IMR-90 (cell line): Measurements from ENCODE around the gene FAM193B. TPM values are rescaled to one million over a fixed set of nuclear protein-coding genes. Genes with fewer than 3 reads are reported as not detected.
A peak's percentile ranks its signal among the peaks of the same experiment; 100 is the strongest.

Experiments
- ATAC-seq: fragments of 200-7000 bp; cut with Tn5 transposase; 2 replicates; pipeline ENCODE4 v1.9.1; 2020; ENCODE audit warnings: low read depth, mild to moderate bottlenecking, moderate library complexity
- BruUV-seq: library from RNA; stranded (reverse); fragments of 400-500 nt; replicated peaks from 2 replicates; lab custom pipeline; 2021; lab: Mats Ljungman, UMichigan
- CTCF ChIA-PET: fragments of 300-600 bp; formaldehyde crosslinking; extraction: SDS; loops from one replicate; lab custom pipeline; 2021; ENCODE audit warnings: antibody characterized with exemption; lab: Yijun Ruan, JAX
- POLR2A ChIA-PET: fragments of 300-600 bp; sonication (Branson Sonifier 250); formaldehyde crosslinking; loops from one replicate; lab custom pipeline; 2022; ENCODE audit warnings: antibody characterized with exemption; ENCODE audit not compliant: unreplicated experiment; lab: Charles Lee
- DNase-seq: peaks from one replicate; pipeline ENCODE4 v3.0.0; 2013
- H2AFZ ChIP-seq: replicated peaks from 2 replicates; pipeline ENCODE3; 2013; ENCODE audit warnings: low read length, mild to moderate bottlenecking; ENCODE audit not compliant: poor library complexity
- H2AK5ac ChIP-seq: 2 replicates; pipeline ENCODE4 v1.6.1; 2013; ENCODE audit warnings: low read depth, low read length, inconsistent platforms
- H2AK9ac ChIP-seq: replicated peaks from 2 replicates; pipeline ENCODE3; 2013; ENCODE audit warnings: mild to moderate bottlenecking, low read depth, low read length, moderate library complexity; ENCODE audit not compliant: poor library complexity
- H2BK120ac ChIP-seq: 2 replicates; pipeline ENCODE4 v1.6.1; 2013; ENCODE audit warnings: low read depth, low read length, inconsistent platforms
- H2BK15ac ChIP-seq: 3 replicates; pipeline ENCODE4 v1.6.1; 2013; ENCODE audit warnings: low read depth, low read length, inconsistent platforms
- H2BK20ac ChIP-seq: 2 replicates; pipeline ENCODE4 v1.6.1; 2013; ENCODE audit warnings: low read depth, mild to moderate bottlenecking, inconsistent platforms, low read length, moderate library complexity
- H2BK5ac ChIP-seq: 2 replicates; pipeline ENCODE4 v1.6.1; 2013; ENCODE audit warnings: mild to moderate bottlenecking, low read depth, low read length, inconsistent platforms; ENCODE audit not compliant: poor library complexity, severe bottlenecking
- H3K14ac ChIP-seq: replicated peaks from 2 replicates; pipeline ENCODE4 v1.6.1; 2013; ENCODE audit warnings: low read depth, low read length, inconsistent platforms
- H3K18ac ChIP-seq: 2 replicates; pipeline ENCODE4 v1.6.1; 2013; ENCODE audit warnings: low read depth, low read length, control low read depth
- H3K23ac ChIP-seq: 2 replicates; pipeline ENCODE4 v1.6.1; 2013; ENCODE audit warnings: low read depth, low read length, inconsistent platforms
- H3K27ac ChIP-seq: 2 replicates; pipeline ENCODE4 v1.5.1; 2013; ENCODE audit warnings: mild to moderate bottlenecking, control low read depth, low read length; ENCODE audit not compliant: insufficient read depth
- H3K27me3 ChIP-seq: 2 replicates; pipeline ENCODE4 v1.6.1; 2013; ENCODE audit warnings: low read length; ENCODE audit not compliant: control insufficient read depth, insufficient read depth
- H3K36me3 ChIP-seq: 2 replicates; pipeline ENCODE4 v1.6.1; 2013; ENCODE audit warnings: low read length, mixed read lengths; ENCODE audit not compliant: control insufficient read depth, insufficient read depth
- H3K4ac ChIP-seq: 2 replicates; pipeline ENCODE4 v1.6.1; 2013; ENCODE audit warnings: low read depth, low read length, inconsistent platforms
- H3K4me1 ChIP-seq: 2 replicates; pipeline ENCODE4 v1.6.1; 2013; ENCODE audit warnings: low read length, mixed read lengths; ENCODE audit not compliant: control insufficient read depth, insufficient read depth
- H3K4me2 ChIP-seq: 2 replicates; pipeline ENCODE4 v1.6.1; 2013; ENCODE audit warnings: low read depth, mild to moderate bottlenecking, control low read depth, low read length, moderate library complexity
- H3K4me3 ChIP-seq: 2 replicates; pipeline ENCODE4 v1.5.1; 2013; ENCODE audit warnings: low read depth, mild to moderate bottlenecking, control low read depth, low read length, moderate library complexity; ENCODE audit not compliant: insufficient read depth
- H3K56ac ChIP-seq: 2 replicates; pipeline ENCODE4 v1.6.1; 2013; ENCODE audit warnings: low read length, inconsistent platforms; ENCODE audit not compliant: insufficient read depth; ENCODE audit errors: extremely low read depth
- H3K79me1 ChIP-seq, 2 experiments: 2 replicates each; pipeline ENCODE4 v1.6.1; 2013; ENCODE audit warnings: low read length in 2 of 2, inconsistent platforms in 1 of 2, low read depth in 1 of 2
- H3K9ac ChIP-seq: 2 replicates; pipeline ENCODE4 v1.6.1; 2013; ENCODE audit warnings: low read depth, low read length, control low read depth
- H3K9me1 ChIP-seq: 2 replicates; pipeline ENCODE4 v1.6.1; 2013; ENCODE audit warnings: low read length, inconsistent platforms; ENCODE audit not compliant: insufficient read depth
- H3K9me3 ChIP-seq: 2 replicates; pipeline ENCODE4 v1.6.1; 2013; ENCODE audit warnings: low read length; ENCODE audit not compliant: control insufficient read depth, insufficient read depth
- H4K20me1 ChIP-seq: 2 replicates; pipeline ENCODE4 v1.6.1; 2013; ENCODE audit warnings: low read length, inconsistent platforms; ENCODE audit not compliant: insufficient read depth
- H4K5ac ChIP-seq: 2 replicates; pipeline ENCODE4 v1.6.1; 2013; ENCODE audit warnings: mild to moderate bottlenecking, low read depth, low read length, control low read depth
- H4K8ac ChIP-seq, 2 experiments: 2 replicates each; pipeline ENCODE4 v1.6.1; 2013; ENCODE audit warnings: low read depth in 2 of 2, low read length in 2 of 2, control low read depth in 1 of 2, inconsistent platforms in 1 of 2
- H4K91ac ChIP-seq: 2 replicates; pipeline ENCODE4 v1.6.1; 2013; ENCODE audit warnings: low read depth, low read length, inconsistent platforms; ENCODE audit not compliant: insufficient read depth
- CHD1 ChIP-seq: IDR thresholded peaks from 2 replicates; pipeline ENCODE4 v1.6.1; 2012; ENCODE audit warnings: low read depth, low read length, improper control_type of control experiment
- FOS ChIP-seq: fragments of 150-350 bp; IDR thresholded peaks from 2 replicates; pipeline ENCODE4 v1.6.1; 2016; ENCODE audit warnings: low read depth, low read length
- MAFK ChIP-seq: IDR thresholded peaks from 2 replicates; pipeline ENCODE4 v1.6.1; 2012; ENCODE audit warnings: low read depth, low read length, improper control_type of control experiment
- MAZ ChIP-seq: IDR thresholded peaks from 2 replicates; pipeline ENCODE4 v1.6.1; 2012; ENCODE audit warnings: low read depth, mild to moderate bottlenecking, low read length, improper control_type of control experiment, moderate library complexity, borderline replicate concordance
- NFE2L2 ChIP-seq: fragments of 150-350 bp; IDR thresholded peaks from 2 replicates; pipeline ENCODE4 v1.6.1; 2016; ENCODE audit warnings: low read depth, mild to moderate bottlenecking, low read length
- POLR2A ChIP-seq: IDR thresholded peaks from 2 replicates; pipeline ENCODE4 v1.6.1; 2012; ENCODE audit warnings: mild to moderate bottlenecking, low read depth, low read length
- RAD21 ChIP-seq: IDR thresholded peaks from 2 replicates; pipeline ENCODE4 v1.6.1; 2012; ENCODE audit warnings: low read length, improper control_type of control experiment
- RCOR1 ChIP-seq: IDR thresholded peaks from 2 replicates; pipeline ENCODE4 v1.6.1; 2012; ENCODE audit warnings: mild to moderate bottlenecking, low read length, improper control_type of control experiment; ENCODE audit not compliant: insufficient replicate concordance
- RFX5 ChIP-seq: IDR thresholded peaks from 2 replicates; pipeline ENCODE4 v1.8.0; 2012; ENCODE audit warnings: low read depth, mild to moderate bottlenecking, low read length, moderate library complexity
- SMC3 ChIP-seq: fragments of 150-350 bp; IDR thresholded peaks from 2 replicates; pipeline ENCODE4 v1.6.1; 2016; ENCODE audit warnings: low read depth, mild to moderate bottlenecking, antibody characterized with exemption, low read length, moderate library complexity
- WGBS, 2 experiments: methylation state at CpG; one replicate each; pipeline versions ENCODE4 v1.1.5 to v1.1.7; 2013; ENCODE audit warnings: missing lambda C conversion rate in 2 of 2; ENCODE audit not compliant: insufficient read length in 1 of 2; ENCODE audit errors: extremely low coverage in 2 of 2; 5-methylcytosine and 5-hydroxymethylcytosine counted together
- dilution Hi-C: fragments of 300-500 bp; cut with HindIII; formaldehyde crosslinking; loops from one replicate; pipeline ENCODE4 v1.14.3; 2018; ENCODE audit warnings: low sequenced_read_pairs; ENCODE audit not compliant: unreplicated experiment
- in situ Hi-C: fragments of 300-500 bp; cut with MboI; formaldehyde crosslinking; loops from 3 replicates; pipeline ENCODE4 v1.14.3; 2019; ENCODE audit warnings: low sequenced_read_pairs, inconsistent platforms, mixed read lengths
- intact Hi-C: fragments of 100-400 bp; cut with micrococcal nuclease; formaldehyde crosslinking; loops from 2 replicates; pipeline ENCODE4 v1.10.0; 2022
- polyA plus RNA-seq, 3 experiments: library from polyadenylated mRNA; depleted of rRNA; stranded (reverse); fragments of >200 nt; gene quantifications; 2 replicates each; pipeline ENCODE4 v1.2.3, GENCODE V29; 2012; ENCODE audit warnings: low replicate concordance in 1 of 3
- total RNA-seq: library from RNA; depleted of rRNA; stranded (reverse); fragments of >200 nt; gene quantifications from 2 replicates; pipeline ENCODE4 v1.2.3, GENCODE V29; 2012
- TF ChIP-seq, protein P1 (sequence below): conservative IDR thresholded peaks from 2 replicates; pipeline ENCODE4 v1.5.1; 2012; ENCODE audit warnings: mild to moderate bottlenecking, low read depth, low read length, improper control_type of control experiment

The FAM193B gene
- total and polyA plus RNA-seq, 2 of the 4 experiments (the other 2 are of a cell fraction) = 9.5 to 52.2 TPM

DNA sequence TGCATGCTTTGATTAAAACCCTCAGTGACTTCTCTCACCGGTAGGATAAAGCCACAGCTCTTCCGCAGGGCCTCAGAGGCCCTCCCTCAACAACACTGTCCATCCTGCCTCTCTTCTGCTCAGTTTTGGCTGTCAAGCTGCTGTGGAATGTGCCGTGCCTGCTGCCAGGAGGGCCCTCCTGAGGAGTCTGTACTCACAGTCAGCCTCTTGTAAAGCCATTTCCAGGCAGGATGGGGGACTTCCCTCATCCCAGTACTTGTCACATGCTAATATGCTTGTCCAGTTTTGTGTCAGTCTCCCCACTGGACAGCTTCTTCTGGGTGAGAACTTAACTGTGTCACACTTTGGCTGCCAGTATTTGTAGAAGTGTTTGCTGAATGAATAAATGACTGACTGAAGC lies 23.7 kb downstream of the FAM193B start:
- H4K91ac ChIP-seq = no peak overlapping the region
- no peak overlapping the region for H2AFZ ChIP-seq
- peaks cover 46 to 79% of the 10 kb centered on the region in 2 experiments for H3K79me1 ChIP-seq
- WGBS, 2 experiments = 50% methylated on average over 1 of the region's 3 CpGs; no CpG with 5 or more reads in 1 of the 2 experiments
- H3K9me3 ChIP-seq = no peaks in the 10 kb centered on the region
- H2BK5ac ChIP-seq = no peak overlapping the region
- H3K4me3 ChIP-seq = no peak overlapping the region
- H2AK9ac ChIP-seq = no peak overlapping the region
- H3K4ac ChIP-seq = no peak overlapping the region
- H3K18ac ChIP-seq = no peak overlapping the region
- no peak overlapping the region for H3K56ac ChIP-seq
- in situ Hi-C loops = no loop called here
- H3K36me3 ChIP-seq = peaks cover 85% of the 10 kb centered on the region
- no peak overlapping the region for H2BK120ac ChIP-seq
- dilution Hi-C loops = no loop called here
- intact Hi-C loops = no loop called here
- no peak overlapping the region; the same call in 1 of the 2 replicates for H2BK20ac ChIP-seq
- ATAC-seq = peak; percentile 44; the same call in 1 of the 2 replicates
- H3K14ac ChIP-seq = no peak overlapping the region
- no peaks in the 10 kb centered on the region for H3K27me3 ChIP-seq
- H3K27ac ChIP-seq = no peak overlapping the region
- POLR2A ChIA-PET = interaction anchor here (0.6 kb wide), 1 partner anchor 39 kb away, joined by 3 read pairs; no protein-coding TSS in a partner anchor
- TF ChIP-seq FOS (no peak), RAD21 (no peak), RFX5 (no peak), MAFK (no peak), POLR2A (no peak), SMC3 (no peak), RCOR1 (no peak), CHD1 (no peak), MAZ (no peak), NFE2L2 (no peak)
- TF ChIP-seq, protein P1, sequence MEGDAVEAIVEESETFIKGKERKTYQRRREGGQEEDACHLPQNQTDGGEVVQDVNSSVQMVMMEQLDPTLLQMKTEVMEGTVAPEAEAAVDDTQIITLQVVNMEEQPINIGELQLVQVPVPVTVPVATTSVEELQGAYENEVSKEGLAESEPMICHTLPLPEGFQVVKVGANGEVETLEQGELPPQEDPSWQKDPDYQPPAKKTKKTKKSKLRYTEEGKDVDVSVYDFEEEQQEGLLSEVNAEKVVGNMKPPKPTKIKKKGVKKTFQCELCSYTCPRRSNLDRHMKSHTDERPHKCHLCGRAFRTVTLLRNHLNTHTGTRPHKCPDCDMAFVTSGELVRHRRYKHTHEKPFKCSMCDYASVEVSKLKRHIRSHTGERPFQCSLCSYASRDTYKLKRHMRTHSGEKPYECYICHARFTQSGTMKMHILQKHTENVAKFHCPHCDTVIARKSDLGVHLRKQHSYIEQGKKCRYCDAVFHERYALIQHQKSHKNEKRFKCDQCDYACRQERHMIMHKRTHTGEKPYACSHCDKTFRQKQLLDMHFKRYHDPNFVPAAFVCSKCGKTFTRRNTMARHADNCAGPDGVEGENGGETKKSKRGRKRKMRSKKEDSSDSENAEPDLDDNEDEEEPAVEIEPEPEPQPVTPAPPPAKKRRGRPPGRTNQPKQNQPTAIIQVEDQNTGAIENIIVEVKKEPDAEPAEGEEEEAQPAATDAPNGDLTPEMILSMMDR = no peak
- CTCF ChIA-PET = no interaction called here
- H2AK5ac ChIP-seq = no peak overlapping the region
- no peak overlapping the region for H4K5ac ChIP-seq
- H3K9ac ChIP-seq = no peak overlapping the region
- no peak overlapping the region for H3K23ac ChIP-seq
- peaks cover 19% of the 10 kb centered on the region for H4K20me1 ChIP-seq
- no peak for DNase-seq
- peaks cover 9% of the 10 kb centered on the region; the same call in 1 of the 2 replicates for H3K9me1 ChIP-seq
- BruUV-seq = no TSS peak
- H3K4me2 ChIP-seq = no peak overlapping the region
- H2BK15ac ChIP-seq = no peak overlapping the region
- no peaks in the 10 kb centered on the region for H3K4me1 ChIP-seq
- H4K8ac ChIP-seq = no peak overlapping the region
